Colonic mucosa (tissue), 4 donors: Measurements from ENCODE around the gene IL10RA. TPM values are rescaled to one million over a fixed set of nuclear protein-coding genes. Genes with fewer than 3 reads are reported as not detected.
"Not testable (repeated sequence)": the region's sequence is repeated elsewhere in the genome, so short reads cannot be mapped to it uniquely, and the experiment has no call there.

Experiments used
- DNase-seq: peaks from one replicate; pipeline ENCODE4 v3.0.0-alpha.2; 2020
- H3K27ac ChIP-seq: fragments of 200-600 bp; one replicate; pipeline ENCODE4 v1.8.0; 2021
- H3K27me3 ChIP-seq: fragments of 200-600 bp; one replicate; pipeline ENCODE4 v1.8.0; 2021
- H3K36me3 ChIP-seq: fragments of 200-600 bp; one replicate; pipeline ENCODE4 v1.8.0; 2021
- H3K4me1 ChIP-seq: fragments of 200-600 bp; one replicate; pipeline ENCODE4 v1.8.0; 2021; ENCODE audit warnings: mild to moderate bottlenecking
- H3K4me3 ChIP-seq: fragments of 200-600 bp; one replicate; pipeline ENCODE4 v1.8.0; 2021
- H3K9ac ChIP-seq, 2 donors: one replicate each; pipeline ENCODE4 v1.7.0; 2013; ENCODE audit warnings: control low read depth in 2 of 2, low read depth in 2 of 2, low read length in 2 of 2
- H3K9me3 ChIP-seq: fragments of 200-600 bp; one replicate; pipeline ENCODE4 v1.8.0; 2021
- CTCF ChIP-seq: fragments of 200-600 bp; IDR thresholded peaks from one replicate; pipeline ENCODE4 v1.8.0; 2022; ENCODE audit warnings: antibody characterized with exemption, mild to moderate bottlenecking
- intact Hi-C: fragments of 100-400 bp; cut with DNase I; formaldehyde crosslinking; loops from one replicate; pipeline ENCODE4 v1.14.1; 2022
- total RNA-seq, 2 donors: library from RNA; stranded (reverse); fragmentation: NEBNext Ultra II Directional in 1 of 2; extraction: Animal tissue kit (Norgen Biotek cat#: 25700) in 1 of 2; gene quantifications; one replicate each; pipeline ENCODE4 v1.2.1, GENCODE V29; 2021
- donor health status: healthy.
- donor health status: DM: no; HTN: no; CAD: no.
- donor health status: DM: no; HTN: no; CAD: no.

IL10RA gene
- total RNA-seq, 2 donors from 2014 or later = 4.4 to 9.8 TPM

GRCh38 chr11:118003456-118003855 lies 17.3 kb downstream of the IL10RA start:
- Histone ChIP-seq H3K9ac (no peak overlapping the region), H3K9me3 (no peaks in the 10 kb centered on the region), H3K27me3 (no peaks in the 10 kb centered on the region), H3K36me3 (no peaks in the 10 kb centered on the region), H3K4me1 (peaks cover 7% of the 10 kb centered on the region), H3K27ac (peak overlapping the region; percentile 76), H3K4me3 (no peak overlapping the region)
- TF ChIP-seq CTCF = no peak
- DNase-seq = no peak
- intact Hi-C loops = no loop called here

DNA sequence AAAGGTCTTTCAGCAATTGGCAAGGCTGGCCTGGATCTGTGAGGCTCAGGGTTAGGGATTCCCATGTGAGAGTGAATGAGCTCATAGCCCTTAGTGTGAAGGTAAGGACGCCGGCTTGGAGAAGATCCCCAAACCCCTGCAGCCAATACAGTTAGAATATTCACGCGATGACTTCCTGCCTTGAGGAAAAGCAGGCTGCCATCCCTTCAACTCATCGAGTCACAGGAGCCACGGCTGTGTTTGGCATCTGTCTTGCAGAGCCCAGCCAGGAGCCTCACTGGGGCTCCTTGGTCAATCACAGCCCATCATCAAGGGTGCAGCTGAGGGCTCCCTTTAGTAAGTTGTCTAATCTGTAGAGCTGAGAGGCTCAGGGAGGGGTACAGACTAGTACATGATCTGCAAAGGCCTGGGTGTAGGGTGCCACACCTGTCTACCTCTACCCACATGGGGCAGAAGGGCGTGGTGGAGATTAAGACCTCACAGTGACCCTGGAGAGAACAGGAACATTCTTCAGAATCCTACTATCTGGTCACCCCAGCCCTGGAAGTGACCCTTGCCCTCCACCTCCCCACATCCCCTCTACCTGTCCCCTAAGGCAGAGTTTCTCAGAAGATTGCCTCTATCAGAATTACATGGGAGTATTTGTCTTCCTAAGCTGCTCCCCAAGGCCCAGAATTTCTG lies 18.5 kb downstream of the IL10RA start:
- no peaks in the 10 kb centered on the region for H3K36me3 ChIP-seq
- intact Hi-C loops = no loop called here
- no peak overlapping the region for H3K9ac ChIP-seq
- H3K4me1 ChIP-seq = peaks cover 7% of the 10 kb centered on the region
- H3K9me3 ChIP-seq = no peaks in the 10 kb centered on the region
- DNase-seq = no peak
- no peak overlapping the region for H3K27ac ChIP-seq
- no peak overlapping the region for H3K4me3 ChIP-seq
- H3K27me3 ChIP-seq = no peaks in the 10 kb centered on the region
- no peak for TF ChIP-seq CTCF

DNA sequence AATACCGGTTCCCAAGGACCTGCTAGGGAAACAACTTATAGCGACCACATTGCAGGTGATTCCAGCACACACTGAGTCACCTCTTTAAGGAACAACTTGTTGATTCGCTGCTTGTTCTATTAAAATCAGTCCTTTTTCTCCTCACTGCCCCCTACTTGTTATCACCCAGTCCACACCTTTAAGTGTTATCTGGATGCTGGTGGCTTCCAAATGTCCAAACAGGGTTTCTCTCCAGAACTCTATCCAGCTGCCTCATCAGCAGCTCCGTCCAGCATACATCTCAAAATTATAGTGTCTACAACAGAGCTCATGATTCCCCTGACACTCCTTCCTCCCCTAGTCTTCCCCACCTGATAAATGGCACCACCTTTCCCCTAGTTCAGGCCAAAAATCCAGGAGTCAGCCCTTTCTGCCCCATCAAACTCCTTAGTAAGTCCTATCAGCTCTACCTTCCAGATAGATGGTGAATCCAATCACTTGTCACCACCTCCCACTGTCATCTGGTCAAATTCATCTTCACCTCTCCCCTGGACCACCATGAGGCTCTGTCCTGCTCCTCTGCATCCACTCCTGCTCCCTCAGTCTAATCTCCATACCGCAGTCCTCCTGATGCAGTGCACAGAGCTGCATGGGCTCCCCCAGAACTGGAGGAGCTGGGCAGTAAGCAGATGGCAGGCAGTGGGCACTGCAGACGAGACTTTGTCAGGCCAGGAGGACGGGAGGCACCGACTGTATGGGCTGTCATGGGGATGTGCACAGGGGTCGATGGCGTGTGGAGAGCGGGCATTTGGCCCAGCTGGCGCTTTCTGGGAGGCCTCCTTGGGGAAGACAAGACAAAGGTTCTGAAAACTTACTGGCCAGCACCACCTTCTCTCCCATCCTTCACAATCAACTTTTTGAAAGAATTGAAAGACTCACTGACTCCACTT lies 19.3 kb downstream of the IL10RA start:
- Histone ChIP-seq H3K27ac (no peak overlapping the region), H3K9me3 (no peaks in the 10 kb centered on the region), H3K36me3 (no peaks in the 10 kb centered on the region), H3K27me3 (no peaks in the 10 kb centered on the region), H3K4me1 (peaks cover 7% of the 10 kb centered on the region), H3K4me3 (no peak overlapping the region), H3K9ac (no peak overlapping the region)
- TF ChIP-seq CTCF = no peak
- no peak for DNase-seq
- intact Hi-C loops = no loop called here

DNA sequence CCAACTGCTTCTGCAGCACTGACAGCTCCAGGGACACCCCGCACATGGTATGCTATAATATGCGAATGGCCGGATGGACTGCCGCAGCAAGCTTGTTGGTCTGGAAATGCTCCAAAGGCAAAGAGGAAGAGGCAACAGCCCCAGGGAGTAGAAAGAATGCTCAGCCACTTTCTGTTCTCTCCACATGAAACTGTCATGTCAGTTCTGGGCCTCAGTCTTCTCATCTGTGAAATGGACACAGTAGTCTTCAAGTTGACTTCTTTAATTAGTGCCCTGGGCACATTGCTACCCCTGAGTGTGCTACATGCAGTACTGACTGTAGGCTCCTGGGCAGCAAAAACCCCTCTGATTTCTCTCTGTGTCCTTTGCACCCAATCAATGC lies 19.9 kb downstream of the IL10RA start:
- Histone ChIP-seq H3K27me3 (no peaks in the 10 kb centered on the region), H3K4me3 (no peak overlapping the region), H3K9me3 (no peaks in the 10 kb centered on the region), H3K36me3 (no peaks in the 10 kb centered on the region), H3K9ac (no peak overlapping the region), H3K27ac (no peak overlapping the region), H3K4me1 (peaks cover 7% of the 10 kb centered on the region)
- intact Hi-C loops = no loop called here
- peak; percentile 13 for DNase-seq
- TF ChIP-seq CTCF = no peak

- no peak for TF ChIP-seq CTCF
- H3K27ac ChIP-seq = peak overlapping the region; percentile 53
- intact Hi-C loops = no loop called here
- peak; percentile 11 for DNase-seq
- no peak overlapping the region for H3K4me3 ChIP-seq
- no peaks in the 10 kb centered on the region for H3K9me3 ChIP-seq
- H3K27me3 ChIP-seq = no peaks in the 10 kb centered on the region
- H3K4me1 ChIP-seq = peaks cover 1% of the 10 kb centered on the region
- no peak overlapping the region for H3K9ac ChIP-seq
- no peaks in the 10 kb centered on the region for H3K36me3 ChIP-seq
Measured at GRCh38 chr11:118007040-118007439, 20.8 kb downstream of the IL10RA start.

- H3K27ac ChIP-seq = peak overlapping the region; percentile 53
- H3K9ac ChIP-seq, intact Hi-C loops, H3K36me3 ChIP-seq, H3K4me1 ChIP-seq, H3K27me3 ChIP-seq, H3K4me3 ChIP-seq, H3K9me3 ChIP-seq: not testable (repeated sequence)
- DNase-seq = peak; percentile 24
Measured at GRCh38 chr11:118007563-118008270, 21.5 kb downstream of the IL10RA start.
